WTC11 (cell line): ENCODE data around the gene MAP1A. TPM values are rescaled to one million over a fixed set of nuclear protein-coding genes. Genes with fewer than 3 reads are reported as not detected.

Experiments used
- ATAC-seq: fragments of 200-7000 bp; cut with Tn5 transposase; 2 replicates; pipeline ENCODE4 v1.10.0; 2021; ENCODE audit warnings: mild to moderate bottlenecking, moderate library complexity
- CTCF ChIA-PET: fragments of 300-600 bp; sonication (Branson Sonifier 250); formaldehyde crosslinking; loops from one replicate; lab custom pipeline; 2021; ENCODE audit warnings: antibody characterized with exemption; lab: Charles Lee
- POLR2A ChIA-PET: fragments of 350-600 bp; sonication (Branson Sonifier 250); formaldehyde crosslinking; loops from one replicate; lab custom pipeline; 2021; ENCODE audit warnings: antibody characterized with exemption; lab: Charles Lee
- DNase-seq: peaks from one replicate; pipeline ENCODE4 v3.0.0; 2021; ENCODE audit warnings: low spot score
- H3K27ac Mint-ChIP-seq: 2 replicates; pipeline ENCODE4 v1.8.0; 2021; ENCODE audit warnings: mixed read lengths
- H3K27me3 Mint-ChIP-seq: 2 replicates; pipeline ENCODE4 v1.8.0; 2021; ENCODE audit warnings: low read depth, mild to moderate bottlenecking, moderate library complexity, mixed read lengths
- H3K36me3 Mint-ChIP-seq: 2 replicates; pipeline ENCODE4 v1.8.0; 2021; ENCODE audit warnings: mixed read lengths
- H3K4me1 Mint-ChIP-seq: 2 replicates; pipeline ENCODE4 v1.8.0; 2022; ENCODE audit warnings: mixed read lengths
- H3K4me3 Mint-ChIP-seq: 2 replicates; pipeline ENCODE4 v1.8.0; 2021; ENCODE audit warnings: mild to moderate bottlenecking, moderate library complexity, mixed read lengths
- H3K9me3 Mint-ChIP-seq: 2 replicates; pipeline ENCODE4 v1.8.0; 2021; ENCODE audit warnings: mixed read lengths
- ATF1 ChIP-seq: sonication (generic); formaldehyde crosslinking; IDR thresholded peaks from 2 replicates; pipeline ENCODE4 v1.8.1; 2023; ENCODE audit warnings: mild to moderate bottlenecking, moderate library complexity, missing genetic modification reagents
- ATF2 ChIP-seq: sonication (generic); formaldehyde crosslinking; IDR thresholded peaks from 2 replicates; pipeline ENCODE4 v1.8.1; 2022; ENCODE audit warnings: low read depth, missing genetic modification reagents, borderline replicate concordance
- ATF6 ChIP-seq: sonication (generic); formaldehyde crosslinking; IDR thresholded peaks from 2 replicates; pipeline ENCODE4 v1.8.1; 2023; ENCODE audit warnings: mild to moderate bottlenecking, missing genetic modification reagents
- HMGXB4 ChIP-seq: sonication (generic); formaldehyde crosslinking; IDR thresholded peaks from 2 replicates; pipeline ENCODE4 v1.8.1; 2023; ENCODE audit warnings: mild to moderate bottlenecking, moderate library complexity, missing genetic modification reagents
- KAT7 ChIP-seq: sonication (generic); formaldehyde crosslinking; IDR thresholded peaks from 2 replicates; pipeline ENCODE4 v1.8.1; 2023; ENCODE audit warnings: missing genetic modification reagents, mild to moderate bottlenecking, borderline replicate concordance
- NFE2L1 ChIP-seq: sonication (generic); formaldehyde crosslinking; IDR thresholded peaks from 2 replicates; pipeline ENCODE4 v1.8.1; 2023; ENCODE audit warnings: missing genetic modification reagents
- PRDM15 ChIP-seq: sonication (generic); formaldehyde crosslinking; IDR thresholded peaks from 2 replicates; pipeline ENCODE4 v1.8.0; 2022; ENCODE audit warnings: missing genetic modification reagents
- SOX15 ChIP-seq: fragments of 250-450 bp; sonication (Bioruptor Pico); IDR thresholded peaks from 2 replicates; pipeline ENCODE4 v1.9.0; 2021; ENCODE audit warnings: mild to moderate bottlenecking
- SP1 ChIP-seq: sonication (generic); formaldehyde crosslinking; conservative IDR thresholded peaks from 2 replicates; pipeline ENCODE4 v1.8.1; 2022; ENCODE audit warnings: missing genetic modification reagents
- STAT6 ChIP-seq: sonication (generic); formaldehyde crosslinking; conservative IDR thresholded peaks from 2 replicates; pipeline ENCODE4 v1.8.1; 2023; ENCODE audit warnings: mild to moderate bottlenecking, low read depth, missing genetic modification reagents, moderate library complexity
- TP53 ChIP-seq: sonication (generic); formaldehyde crosslinking; IDR thresholded peaks from 2 replicates; pipeline ENCODE4 v1.8.1; 2023; ENCODE audit warnings: mild to moderate bottlenecking, missing genetic modification reagents
- ZNF138 ChIP-seq: sonication (generic); formaldehyde crosslinking; conservative IDR thresholded peaks from 2 replicates; pipeline ENCODE4 v1.8.1; 2022; ENCODE audit warnings: mild to moderate bottlenecking, moderate library complexity, missing genetic modification reagents
- ZNF281 ChIP-seq: sonication (generic); formaldehyde crosslinking; IDR thresholded peaks from 2 replicates; pipeline ENCODE4 v1.8.0; 2023; ENCODE audit warnings: mild to moderate bottlenecking, missing genetic modification reagents
- ZNF317 ChIP-seq: sonication (generic); formaldehyde crosslinking; IDR thresholded peaks from 2 replicates; pipeline ENCODE4 v1.8.1; 2023; ENCODE audit warnings: low read depth, mild to moderate bottlenecking, moderate library complexity, missing genetic modification reagents, borderline replicate concordance
- ZNF425 ChIP-seq: fragments of 250-450 bp; sonication (Bioruptor Pico); conservative IDR thresholded peaks from 2 replicates; pipeline ENCODE4 v1.9.0; 2021; ENCODE audit warnings: mild to moderate bottlenecking
- total RNA-seq: library from RNA; stranded (reverse); gene quantifications from 3 replicates; pipeline ENCODE4 v1.2.3, GENCODE V29; 2021

MAP1A gene
- total RNA-seq, 1 experiment from 2014 or later, result 2.2 TPM

- H3K36me3 Mint-ChIP-seq, result no peaks in the 10 kb centered on the region
- peaks cover 4% of the 10 kb centered on the region; the same call in 1 of the 2 replicates for H3K27me3 Mint-ChIP-seq
- no peak for ATAC-seq
- H3K27ac Mint-ChIP-seq, result no peak overlapping the region
- ChIA-PET CTCF (interaction anchor here (0.7 to 1.7 kb wide), 4 partner anchors 9 to 86 kb away, joined by 3 to 11 read pairs (median 6); no protein-coding TSS in a partner anchor), POLR2A (no interaction called here)
- no peaks in the 10 kb centered on the region for H3K9me3 Mint-ChIP-seq
- no peak for DNase-seq
- H3K4me1 Mint-ChIP-seq, result peaks cover 21% of the 10 kb centered on the region
- H3K4me3 Mint-ChIP-seq, result no peak overlapping the region
- TF ChIP-seq ATF1 (CRISPR knock-in tag) (no peak), SOX15 (CRISPR knock-in tag) (no peak), KAT7 (CRISPR knock-in tag) (no peak), TP53 (CRISPR knock-in tag) (no peak), ZNF317 (CRISPR knock-in tag) (no peak), PRDM15 (no peak), HMGXB4 (CRISPR knock-in tag) (no peak), NFE2L1 (CRISPR knock-in tag) (no peak), ZNF425 (CRISPR knock-in tag) (no peak), STAT6 (CRISPR knock-in tag) (no peak)
These were observed 9.8 kb downstream of the MAP1A start for GRCh38 chr15:43527016-43527801.

GRCh38 chr15:43527802-43528541 is 10.6 kb downstream of the MAP1A start:
- ChIA-PET CTCF (interaction anchor here (0.7 to 1.7 kb wide), 6 partner anchors 10 to 87 kb away, joined by 3 to 11 read pairs (median 4); no protein-coding TSS in a partner anchor), POLR2A (no interaction called here)
- no peak for DNase-seq
- no peaks in the 10 kb centered on the region for H3K36me3 Mint-ChIP-seq
- no peak overlapping the region for H3K27ac Mint-ChIP-seq
- H3K27me3 Mint-ChIP-seq, result peaks cover 3% of the 10 kb centered on the region; the same call in 1 of the 2 replicates
- H3K4me3 Mint-ChIP-seq, result no peak overlapping the region
- H3K9me3 Mint-ChIP-seq, result no peaks in the 10 kb centered on the region
- H3K4me1 Mint-ChIP-seq, result peaks cover 21% of the 10 kb centered on the region
- no peak for ATAC-seq
- TF ChIP-seq SP1 (CRISPR knock-in tag), result no peak
- no peak for TF ChIP-seq ATF2
- no peak for TF ChIP-seq ZNF138 (CRISPR knock-in tag)
- TF ChIP-seq ATF6, result no peak
- TF ChIP-seq ZNF281, result no peak
